Colonic mucosa (tissue), 4 donors: ENCODE data around the gene WIZ. TPM values are rescaled to one million over a fixed set of nuclear protein-coding genes. Genes with fewer than 3 reads are reported as not detected.

Experiments
- DNase-seq: peaks from one replicate; pipeline ENCODE4 v3.0.0-alpha.2; 2020
- H3K27ac ChIP-seq: fragments of 200-600 bp; one replicate; pipeline ENCODE4 v1.8.0; 2021
- H3K27me3 ChIP-seq: fragments of 200-600 bp; one replicate; pipeline ENCODE4 v1.8.0; 2021
- H3K36me3 ChIP-seq: fragments of 200-600 bp; one replicate; pipeline ENCODE4 v1.8.0; 2021
- H3K4me1 ChIP-seq: fragments of 200-600 bp; one replicate; pipeline ENCODE4 v1.8.0; 2021; ENCODE audit warnings: mild to moderate bottlenecking
- H3K4me3 ChIP-seq: fragments of 200-600 bp; one replicate; pipeline ENCODE4 v1.8.0; 2021
- H3K9ac ChIP-seq, 2 donors: one replicate each; pipeline ENCODE4 v1.7.0; 2013; ENCODE audit warnings: control low read depth in 2 of 2, low read depth in 2 of 2, low read length in 2 of 2
- H3K9me3 ChIP-seq: fragments of 200-600 bp; one replicate; pipeline ENCODE4 v1.8.0; 2021
- CTCF ChIP-seq: fragments of 200-600 bp; IDR thresholded peaks from one replicate; pipeline ENCODE4 v1.8.0; 2022; ENCODE audit warnings: antibody characterized with exemption, mild to moderate bottlenecking
- intact Hi-C: fragments of 100-400 bp; cut with DNase I; formaldehyde crosslinking; loops from one replicate; pipeline ENCODE4 v1.14.1; 2022
- total RNA-seq, 2 donors: library from RNA; stranded (reverse); fragmentation: NEBNext Ultra II Directional in 1 of 2; extraction: Animal tissue kit (Norgen Biotek cat#: 25700) in 1 of 2; gene quantifications; one replicate each; pipeline ENCODE4 v1.2.1, GENCODE V29; 2021
- donor health status: healthy.
- donor health status: DM: no; HTN: no; CAD: no.
- donor health status: DM: no; HTN: no; CAD: no.

Gene WIZ
- total RNA-seq, 2 donors from 2014 or later = 18.3 to 31.2 TPM

GRCh38 chr19:15431396-15432017 is 18.2 kb downstream of the WIZ start:
- Histone ChIP-seq H3K27ac (no peak overlapping the region), H3K4me1 (peaks cover 13% of the 10 kb centered on the region), H3K9me3 (no peaks in the 10 kb centered on the region), H3K4me3 (peak overlapping the region; percentile 85), H3K36me3 (peaks cover 7% of the 10 kb centered on the region), H3K27me3 (no peaks in the 10 kb centered on the region), H3K9ac (peak overlapping the region; percentile 76 to 82)
- intact Hi-C loops = no loop called here
- no peak for DNase-seq
- TF ChIP-seq CTCF = no peak

- intact Hi-C loops = no loop called here
- peaks cover 7% of the 10 kb centered on the region for H3K36me3 ChIP-seq
- no peak for TF ChIP-seq CTCF
- H3K27ac ChIP-seq = no peak overlapping the region
- H3K9me3 ChIP-seq = no peaks in the 10 kb centered on the region
- H3K27me3 ChIP-seq = no peaks in the 10 kb centered on the region
- no peak overlapping the region for H3K4me3 ChIP-seq
- H3K4me1 ChIP-seq = peaks cover 13% of the 10 kb centered on the region
- peak overlapping the region in 1 of 2 donors; percentile 76 for H3K9ac ChIP-seq
- no peak for DNase-seq
These were observed 19.1 kb downstream of the WIZ start for GRCh38 chr19:15430526-15431120.

- intact Hi-C loops = loop anchor here (10.0 kb wide), 1 partner anchor 125 kb away; no protein-coding TSS in a partner anchor
- Histone ChIP-seq H3K27ac (no peak overlapping the region), H3K4me3 (no peak overlapping the region), H3K9ac (no peak overlapping the region), H3K36me3 (peaks cover 7% of the 10 kb centered on the region), H3K9me3 (no peaks in the 10 kb centered on the region), H3K27me3 (no peaks in the 10 kb centered on the region), H3K4me1 (peaks cover 13% of the 10 kb centered on the region)
- no peak for DNase-seq
- no peak for TF ChIP-seq CTCF
These were observed 19.8 kb downstream of the WIZ start for GRCh38 chr19:15429825-15430467.

GRCh38 chr19:15428956-15429824 is 20.6 kb downstream of the WIZ start:
- Histone ChIP-seq H3K4me3 (no peak overlapping the region), H3K4me1 (peaks cover 13% of the 10 kb centered on the region), H3K9me3 (no peaks in the 10 kb centered on the region), H3K36me3 (peaks cover 7% of the 10 kb centered on the region), H3K27ac (no peak overlapping the region), H3K9ac (no peak overlapping the region), H3K27me3 (no peaks in the 10 kb centered on the region)
- DNase-seq = no peak
- intact Hi-C loops = loop anchor here (10.0 kb wide), 1 partner anchor 126 kb away; no protein-coding TSS in a partner anchor
- no peak for TF ChIP-seq CTCF

GRCh38 chr19:15427991-15428471 is 21.7 kb downstream of the WIZ start:
- no peak overlapping the region for H3K9ac ChIP-seq
- H3K36me3 ChIP-seq = peaks cover 7% of the 10 kb centered on the region
- H3K27me3 ChIP-seq = no peaks in the 10 kb centered on the region
- H3K27ac ChIP-seq = no peak overlapping the region
- no peak for TF ChIP-seq CTCF
- H3K4me3 ChIP-seq = no peak overlapping the region
- peaks cover 13% of the 10 kb centered on the region for H3K4me1 ChIP-seq
- no peaks in the 10 kb centered on the region for H3K9me3 ChIP-seq
- no peak for DNase-seq
- intact Hi-C loops = loop anchor here (10.0 kb wide), 1 partner anchor 127 kb away; no protein-coding TSS in a partner anchor
